Vagina (tissue), 2 donors: ENCODE data around the gene APOE.

Experiments
- CTCF ChIP-seq, 3 experiments: fragments of 450-650 bp in 2 of 3; fragments of 200-600 bp in 1 of 3; sonication (generic) in 1 of 3; IDR thresholded peaks; one replicate each; pipeline ENCODE4 v1.5.1; 2017 to 2019; ENCODE audit warnings: antibody characterized with exemption in 3 of 3, mild to moderate bottlenecking in 2 of 3, moderate library complexity in 2 of 3
- POLR2A ChIP-seq, 2 donors: fragments of 450-650 bp; IDR thresholded peaks; one replicate each; pipeline ENCODE4 v1.6.1; 2017; ENCODE audit warnings: antibody characterized with exemption in 2 of 2, mild to moderate bottlenecking in 2 of 2, moderate library complexity in 2 of 2
- POLR2AphosphoS5 ChIP-seq, 2 donors: sonication (generic); formaldehyde crosslinking; IDR thresholded peaks; one replicate each; pipeline ENCODE4 v1.9.0; 2017; ENCODE audit warnings: antibody characterized with exemption in 2 of 2, mild to moderate bottlenecking in 2 of 2, low read depth in 1 of 2; ENCODE audit not compliant: insufficient read depth in 1 of 2

- no peak for TF ChIP-seq CTCF (IDR thresholded peaks at IDR 0.05)
- TF ChIP-seq POLR2A (IDR thresholded peaks at IDR 0.05) = no peak
- no peak for TF ChIP-seq POLR2AphosphoS5 (IDR thresholded peaks at IDR 0.05; ENCODE audit: insufficient read depth in 1 of 2, low read depth in 1 of 2)
These were observed 25.9 kb downstream of the APOE start for GRCh38 chr19:44931541-44931940.
